HG03175 (cell line): ENCODE data around the gene CCDC157.
A peak's percentile ranks its signal among the peaks of the same experiment; 100 is the strongest.
"Not testable (repeated sequence)": the region's sequence is repeated elsewhere in the genome, so short reads cannot be mapped to it uniquely, and the experiment has no call there.

Experiments
- ATAC-seq: cut with Tn5 transposase; IDR thresholded peaks from one replicate; pipeline ENCODE4 v1.9.1; 2021; ENCODE audit warnings: mild to moderate bottlenecking, moderate library complexity; ENCODE audit not compliant: unreplicated experiment

Gene CCDC157

DNA sequence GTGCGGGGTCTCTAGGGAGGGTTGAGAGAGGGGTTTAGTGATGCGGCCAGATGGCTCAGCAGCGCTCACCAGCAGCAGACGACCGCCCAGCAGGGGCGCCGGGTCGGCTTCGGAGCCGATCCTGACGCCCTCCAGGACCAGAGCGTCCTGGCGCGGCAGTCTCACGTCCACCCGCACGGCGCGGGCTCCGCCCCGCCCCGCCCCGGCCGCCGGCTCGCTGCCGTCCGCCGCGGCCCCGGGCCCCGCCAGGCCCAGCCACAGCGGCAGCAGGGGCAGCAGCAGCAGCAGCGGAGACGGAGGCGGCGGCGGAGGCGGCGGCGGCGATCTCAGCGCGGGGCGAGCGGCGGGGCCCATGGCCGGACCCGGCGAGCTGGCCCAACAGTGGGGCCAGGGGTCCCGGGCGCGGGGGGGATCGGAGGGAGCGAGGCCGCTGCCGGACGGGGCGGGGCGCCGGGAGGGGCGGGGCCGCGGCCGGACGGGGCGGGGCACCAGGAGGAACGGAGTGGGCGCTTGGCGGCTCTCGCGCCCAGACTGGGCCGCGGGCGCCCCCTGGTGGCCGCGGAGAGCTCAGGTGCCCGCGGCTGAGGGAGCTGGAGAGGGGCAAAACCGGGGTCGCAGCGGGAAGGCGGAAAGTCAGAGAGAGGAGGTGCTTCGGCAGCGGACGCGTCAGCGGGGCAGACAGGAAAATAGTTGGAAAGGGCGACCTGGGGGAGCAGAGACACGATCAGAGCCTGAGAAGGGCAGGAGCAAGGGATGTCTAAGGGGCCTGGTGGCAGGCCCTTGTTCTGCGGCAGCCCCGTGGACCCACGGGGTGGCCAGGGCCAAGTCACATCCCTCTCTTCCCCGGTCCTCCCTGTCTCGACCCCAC lies 30.4 kb downstream of the CCDC157 start, which contains the start of gene RNF215:
TSS of gene RNF215 (minus strand) at position 452 of the 868 bp plus-strand sequence. CDS start at position 354, 98 bp downstream.
- ATAC-seq, result peak; percentile 72

GRCh38 chr22:30390974-30391691 lies 34.3 kb downstream of the CCDC157 start:
- ATAC-seq, result no peak

DNA sequence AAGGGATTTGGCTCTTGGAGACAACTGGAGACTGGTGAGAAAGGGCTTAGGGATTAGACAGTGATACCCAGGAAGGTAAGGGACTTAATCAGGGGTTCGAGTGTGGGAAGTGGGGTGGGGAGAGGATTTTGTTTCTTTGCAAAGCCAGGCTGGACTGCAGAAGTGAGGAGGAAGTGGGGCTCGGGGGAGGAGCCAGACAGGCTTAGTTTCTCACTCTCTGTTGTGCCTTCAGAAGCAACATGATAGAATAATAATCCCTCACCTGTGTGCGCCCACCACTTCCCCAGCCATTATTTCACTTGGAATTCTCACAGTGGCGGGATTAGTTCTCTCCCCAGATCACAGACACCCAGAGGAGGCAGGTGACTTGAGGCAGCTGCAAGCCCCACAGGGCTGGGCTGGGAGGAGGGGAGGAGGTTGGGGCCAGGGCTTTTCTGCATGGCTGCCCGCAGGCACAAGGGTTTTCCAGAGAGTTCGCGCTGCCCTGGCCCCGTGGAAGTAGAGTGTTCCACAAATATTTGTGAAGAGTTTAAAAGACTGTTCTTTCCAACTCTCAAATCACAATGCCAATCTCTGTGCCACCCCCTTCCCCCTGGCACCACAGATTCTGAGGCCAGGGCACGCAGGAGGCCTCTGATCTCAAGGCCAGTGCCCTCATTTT lies 36.0 kb downstream of the CCDC157 start:
- ATAC-seq, result no peak

DNA sequence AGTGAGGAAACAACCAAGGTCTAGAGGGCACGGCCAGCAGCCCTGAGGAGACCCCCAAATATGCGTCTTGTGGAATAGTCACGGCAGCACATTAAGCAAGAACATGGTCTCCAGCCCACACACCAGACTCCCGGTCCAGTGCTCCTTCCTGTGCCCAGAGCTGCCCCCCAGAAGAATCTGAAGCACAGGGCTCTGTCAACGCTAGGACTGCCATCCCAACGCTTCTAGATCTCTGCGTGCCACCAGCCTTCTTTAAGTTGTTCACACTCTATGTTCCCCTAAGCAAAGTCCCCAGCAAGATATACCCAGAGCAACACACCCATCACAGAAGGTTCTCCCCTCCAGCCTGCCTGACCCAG lies 36.5 kb downstream of the CCDC157 start:
- ATAC-seq, result no peak

DNA sequence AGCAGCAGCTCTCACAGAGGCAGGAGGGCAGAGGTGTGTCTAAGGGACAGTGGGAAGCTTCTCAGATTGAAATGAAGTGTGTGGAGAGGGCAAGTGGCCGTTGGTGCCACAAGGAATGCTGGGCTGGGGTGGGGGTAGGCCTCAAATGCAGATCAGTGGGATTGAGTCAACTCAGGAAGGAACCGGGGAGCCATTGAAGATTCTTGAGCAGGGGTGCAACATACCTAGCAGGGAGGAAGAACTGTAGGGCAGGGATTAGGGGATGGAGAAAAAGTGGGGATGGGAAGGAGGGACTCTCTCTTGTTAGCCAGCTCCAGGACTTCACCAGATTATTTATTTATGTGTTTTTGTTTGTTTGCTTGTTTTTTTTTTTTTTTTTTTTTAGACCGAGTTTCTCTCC lies 37.1 kb downstream of the CCDC157 start:
- no peak for ATAC-seq

DNA sequence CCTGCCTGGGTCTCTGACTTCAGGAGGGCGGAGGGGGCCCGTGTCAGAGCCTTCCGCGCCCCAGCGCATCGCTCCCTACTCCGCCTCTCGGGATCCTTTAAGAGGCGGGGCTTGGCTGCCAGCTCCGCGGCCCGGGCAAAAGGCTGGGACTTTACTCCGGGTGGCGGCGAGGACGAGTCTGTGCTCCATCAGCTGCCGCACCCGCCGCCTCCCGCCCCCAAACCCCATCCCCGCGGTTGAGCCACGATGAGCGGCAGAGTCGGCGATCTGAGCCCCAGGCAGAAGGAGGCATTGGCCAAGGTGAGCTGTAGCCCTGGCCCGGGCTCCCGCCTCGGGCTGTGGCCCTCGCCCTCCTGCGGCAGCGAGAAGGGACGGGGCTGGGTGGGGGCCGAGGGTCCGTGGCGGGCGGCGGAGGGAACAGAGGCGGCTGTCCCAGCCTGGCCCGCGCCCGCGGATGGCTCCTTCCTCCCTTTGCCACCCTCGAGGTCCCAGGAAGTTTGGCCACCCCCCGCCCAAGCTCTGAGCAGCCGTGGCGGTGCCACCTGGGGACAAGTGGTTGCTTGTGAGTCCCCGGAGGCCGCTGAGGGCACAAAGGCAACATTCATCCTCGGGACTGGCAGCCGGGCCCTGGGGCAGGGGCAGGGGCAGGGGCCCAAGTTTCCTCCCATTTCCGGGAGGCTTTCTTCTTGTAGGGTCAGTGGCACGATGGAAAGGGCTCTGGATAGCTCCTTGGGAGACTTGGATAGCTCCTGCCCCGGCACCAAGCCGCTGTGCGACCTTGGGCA lies 40.3 kb downstream of the CCDC157 start, which contains the start of gene SEC14L2:
TSS of gene SEC14L2 (plus strand) at position 148 of the 785 bp plus-strand sequence. CDS start at position 247, 99 bp downstream.
- ATAC-seq, result no peak

DNA sequence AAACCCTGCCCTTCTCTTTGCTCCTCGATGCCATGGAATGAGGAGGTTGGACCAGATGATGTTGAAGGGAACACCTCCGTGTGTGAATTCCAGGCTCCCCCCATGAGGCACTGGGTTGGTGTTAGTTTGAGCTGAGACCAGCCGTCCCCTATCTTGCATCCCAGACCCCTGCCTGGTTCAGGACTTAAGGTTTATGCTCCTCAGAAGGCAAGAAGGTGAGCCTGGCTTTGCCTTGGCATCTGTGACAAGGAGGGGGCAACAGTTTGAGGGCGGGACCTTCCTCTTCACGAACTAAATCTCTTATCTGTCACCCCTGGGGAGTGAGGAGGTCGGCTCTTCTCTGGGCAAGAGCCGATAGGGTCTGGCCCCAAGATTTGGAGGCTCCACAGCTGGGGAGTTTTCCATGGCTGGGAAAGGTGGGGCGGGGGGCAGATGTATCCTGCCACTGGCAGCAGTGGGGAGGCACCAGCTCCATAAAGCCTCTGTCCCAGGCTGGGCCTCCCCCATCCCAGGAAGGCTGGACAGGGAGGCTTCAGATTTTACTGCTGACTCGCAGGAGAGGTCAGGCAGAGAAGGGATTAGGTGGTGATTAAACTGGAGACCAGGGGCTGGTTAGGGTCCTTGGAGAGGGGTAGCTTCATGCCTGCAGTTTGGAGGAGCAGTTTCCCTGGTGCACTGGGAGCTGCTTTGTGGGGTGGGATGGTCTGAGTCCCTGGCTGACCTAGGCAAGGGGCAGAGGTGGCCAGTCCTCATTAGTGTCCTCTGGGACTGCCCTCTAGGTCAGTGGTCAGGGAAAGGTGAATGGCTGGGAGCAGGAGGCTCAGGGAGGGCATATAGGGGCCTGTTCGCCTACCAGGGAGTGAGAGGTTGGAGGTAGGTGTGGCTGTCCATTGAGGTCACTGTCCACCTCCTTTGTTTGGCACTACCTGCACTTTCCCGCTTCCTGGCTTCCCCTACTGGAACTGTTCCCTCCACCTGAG lies 41.1 kb downstream of the CCDC157 start:
- ATAC-seq, result no peak

DNA sequence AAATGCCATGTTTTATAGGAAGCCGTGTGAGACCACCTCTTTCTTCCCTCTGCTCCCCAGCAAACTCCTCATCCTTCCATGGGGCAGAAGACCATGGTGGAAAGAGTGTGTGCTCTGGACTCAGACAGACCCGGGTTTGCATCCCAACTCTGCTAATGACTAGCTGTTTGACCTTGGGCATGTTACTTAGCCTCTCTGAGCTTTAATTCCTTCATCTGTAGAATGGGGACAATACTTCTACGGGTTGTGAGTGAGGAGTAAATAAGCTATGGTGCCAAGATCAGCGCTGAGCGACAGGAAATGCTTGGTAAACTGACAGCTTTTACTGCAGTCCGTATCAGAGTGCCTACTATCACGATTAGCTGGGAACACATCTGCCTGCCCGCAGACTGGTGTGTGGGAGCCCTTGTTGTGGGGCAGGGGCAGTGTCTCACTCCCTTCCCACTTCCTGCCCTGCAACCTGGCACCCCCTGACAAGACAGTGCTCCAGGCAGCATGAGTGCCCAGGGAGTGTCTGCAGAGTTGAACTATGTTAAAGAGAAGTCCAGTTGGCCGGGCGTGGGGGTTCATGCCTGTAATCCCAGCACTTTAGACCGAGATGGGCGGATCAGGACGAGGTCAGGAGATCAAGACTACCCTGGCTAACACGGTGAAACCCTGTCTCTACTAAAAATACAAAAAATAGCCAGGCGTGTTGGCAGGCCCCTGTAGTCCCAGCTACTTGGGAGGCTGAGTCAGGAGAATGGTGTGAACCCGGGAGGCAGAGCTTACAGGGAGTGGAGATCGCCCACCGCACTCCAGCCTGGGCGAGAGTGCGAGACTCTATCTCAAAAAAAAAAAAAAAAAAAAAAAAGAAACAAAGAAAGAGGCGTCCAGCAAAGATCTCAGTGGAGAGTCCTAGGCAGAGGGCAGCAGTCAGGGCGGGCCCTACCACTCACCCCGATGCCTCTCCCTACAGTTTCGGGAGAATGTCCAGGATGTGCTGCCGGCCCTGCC lies 42.2 kb downstream of the CCDC157 start:
- no peak for ATAC-seq

DNA sequence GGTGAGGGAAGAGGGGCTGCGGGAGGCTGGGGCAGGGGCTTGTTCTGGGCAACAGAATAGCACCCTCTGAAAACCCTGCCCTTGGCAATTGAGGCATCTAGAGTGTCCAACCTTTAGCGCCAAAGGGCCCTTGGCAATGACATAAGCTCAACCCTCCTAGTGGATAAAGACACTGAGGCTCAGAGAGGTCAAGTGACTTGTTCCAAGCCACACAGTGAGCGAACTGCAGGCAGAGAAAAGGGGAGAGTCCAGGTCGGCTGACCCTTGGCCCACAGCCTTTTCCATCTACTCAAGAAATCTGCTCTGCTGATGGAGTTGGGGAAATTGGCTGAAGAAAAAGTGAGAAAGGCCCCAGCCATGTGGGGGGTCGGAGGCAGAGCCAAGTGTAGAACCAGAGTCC lies 42.9 kb downstream of the CCDC157 start:
- ATAC-seq, result no peak

DNA sequence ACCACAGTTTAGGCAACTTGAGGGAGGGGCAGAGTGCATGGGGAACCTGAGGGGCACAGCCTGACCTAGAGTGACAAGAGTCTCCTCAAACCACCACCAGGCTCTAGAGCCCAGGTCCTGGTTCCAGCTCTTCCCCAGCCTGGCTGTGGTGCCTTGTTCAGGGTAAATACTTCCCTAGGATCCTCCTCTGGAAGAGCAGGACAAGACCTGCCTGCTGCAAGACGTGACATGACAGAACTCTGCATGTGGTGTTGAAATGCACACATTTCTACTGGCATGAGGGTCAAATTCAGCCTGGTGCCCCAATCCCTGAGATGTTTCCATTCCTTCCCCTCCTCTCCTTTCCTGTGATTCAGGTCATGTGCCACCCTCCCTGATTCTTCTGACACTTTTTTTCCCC lies 43.4 kb downstream of the CCDC157 start:
- ATAC-seq, result no peak

DNA sequence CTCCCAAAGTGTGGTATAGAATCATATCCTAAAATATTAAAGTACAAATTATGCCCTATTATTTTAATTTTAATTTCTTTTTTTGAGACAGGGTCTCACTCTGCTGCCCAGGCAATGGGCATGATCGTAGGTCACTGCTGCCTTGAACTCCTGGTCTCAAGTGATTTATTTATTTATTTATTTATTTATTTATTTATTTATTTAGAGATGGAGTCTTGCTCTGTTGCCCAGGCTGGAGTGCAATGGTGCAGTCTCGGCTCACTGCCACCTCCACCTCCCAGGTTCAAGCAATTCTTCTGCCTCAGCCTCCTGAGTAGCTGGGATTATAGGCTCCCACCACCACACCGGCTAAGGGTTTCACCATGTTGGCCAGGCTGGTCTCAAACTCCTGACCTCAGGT lies 44.2 kb downstream of the CCDC157 start:
- not testable (repeated sequence) for ATAC-seq

DNA sequence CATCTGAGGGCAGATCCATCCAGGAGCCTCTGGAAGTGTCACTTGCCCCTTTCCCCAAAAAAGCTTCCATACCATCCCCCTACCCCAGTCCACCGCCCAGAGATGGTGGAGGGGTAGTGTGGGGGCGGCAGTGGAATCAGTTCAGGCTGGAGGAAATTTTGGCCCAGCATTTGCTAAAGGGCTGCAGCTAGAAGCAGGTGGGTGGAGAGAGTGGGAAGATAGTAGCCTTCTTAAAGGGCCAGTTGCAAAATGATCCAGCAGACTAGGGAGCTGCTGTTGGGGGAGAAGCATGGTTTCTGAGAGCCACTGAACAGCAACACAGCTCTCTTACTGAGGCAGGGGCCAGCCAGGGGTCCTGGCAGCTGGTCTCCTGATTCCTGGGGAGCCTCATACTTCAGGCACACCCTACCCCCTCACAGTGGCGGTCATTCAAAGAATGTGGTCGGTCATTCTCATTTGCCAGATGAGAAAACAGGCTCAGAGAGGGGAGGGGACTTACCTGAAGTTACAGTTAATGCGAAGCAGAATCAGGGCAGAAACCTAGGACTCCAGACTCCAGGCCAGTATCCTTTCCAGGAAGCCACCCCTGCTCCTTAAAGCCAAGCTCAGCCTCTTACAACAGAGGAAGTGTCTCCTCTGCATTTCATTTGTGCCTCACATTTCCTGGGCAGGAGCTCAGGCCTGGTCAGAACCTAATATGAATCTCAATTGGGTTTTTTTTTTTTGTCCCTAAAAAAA lies 45.4 kb downstream of the CCDC157 start:
- ATAC-seq, result no peak

DNA sequence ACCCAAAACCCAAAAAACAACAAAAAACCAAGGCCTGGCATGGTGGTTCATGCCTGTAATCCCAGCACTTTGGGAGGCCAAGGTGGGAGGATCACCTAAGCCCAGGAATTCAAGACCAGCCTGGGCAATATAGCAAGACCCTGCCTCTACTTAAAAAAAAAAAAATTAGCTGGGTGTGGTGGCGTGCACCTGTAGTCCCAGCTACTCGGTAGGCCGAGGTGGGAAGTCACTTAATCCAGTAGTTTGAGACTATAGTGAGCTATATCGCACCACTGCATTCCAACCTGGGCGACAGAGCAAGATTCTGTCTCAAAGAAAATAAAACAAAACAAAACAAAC lies 45.9 kb downstream of the CCDC157 start:
- not testable (repeated sequence) for ATAC-seq

- ATAC-seq, result no peak
These were observed 47.5 kb downstream of the CCDC157 start for GRCh38 chr22:30404307-30404706.

- ATAC-seq, result no peak
These were observed 48.9 kb downstream of the CCDC157 start for GRCh38 chr22:30405731-30406130.

- ATAC-seq, result no peak
These were observed 49.6 kb downstream of the CCDC157 start for GRCh38 chr22:30406400-30406799.

GRCh38 chr22:30408388-30409102 lies 51.7 kb downstream of the CCDC157 start:
- ATAC-seq, result no peak
